NCI-H2107 treated with DMSO at 0.1 percent for 48 hours (cell line): Measurements from ENCODE around the gene TTLL1.
"Not testable (repeated sequence)": the region's sequence is repeated elsewhere in the genome, so short reads cannot be mapped to it uniquely, and the experiment has no call there.

Experiments
- DNase-seq: peaks from one replicate; lab custom pipeline; 2025; ENCODE audit not compliant: unreplicated experiment; lab: John Stamatoyannopoulos, UW

Gene TTLL1

GRCh38 chr22:43077121-43077877, 11.9 kb downstream of the TTLL1 start:
- DNase-seq, result no peak

DNA sequence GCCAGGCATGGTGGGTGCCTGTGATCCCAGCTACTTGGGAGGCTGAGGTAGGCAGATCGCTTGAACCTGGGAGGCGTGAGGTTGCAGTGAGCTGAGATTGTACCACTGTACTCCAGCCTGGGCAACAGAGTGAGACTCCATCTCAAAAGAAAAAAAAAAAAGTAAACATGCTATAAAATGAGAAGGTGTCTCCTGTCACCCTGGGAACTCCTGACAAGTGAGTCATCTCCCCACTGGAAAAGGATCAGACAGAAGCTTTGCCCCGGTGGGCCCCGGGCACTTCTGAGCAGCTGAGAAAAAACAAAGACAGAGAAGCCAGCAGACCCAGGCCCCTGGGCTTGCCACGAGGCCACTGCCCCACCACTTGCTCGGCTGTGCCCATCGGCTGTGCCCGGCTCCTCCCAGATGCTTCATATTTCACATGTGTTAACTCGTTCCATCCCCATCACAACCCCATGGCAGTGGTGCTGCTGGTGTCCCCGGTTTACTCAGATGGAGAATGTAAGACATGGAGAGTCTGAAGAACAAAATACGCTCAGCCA, 22.3 kb downstream of the TTLL1 start:
- no peak for DNase-seq

DNA sequence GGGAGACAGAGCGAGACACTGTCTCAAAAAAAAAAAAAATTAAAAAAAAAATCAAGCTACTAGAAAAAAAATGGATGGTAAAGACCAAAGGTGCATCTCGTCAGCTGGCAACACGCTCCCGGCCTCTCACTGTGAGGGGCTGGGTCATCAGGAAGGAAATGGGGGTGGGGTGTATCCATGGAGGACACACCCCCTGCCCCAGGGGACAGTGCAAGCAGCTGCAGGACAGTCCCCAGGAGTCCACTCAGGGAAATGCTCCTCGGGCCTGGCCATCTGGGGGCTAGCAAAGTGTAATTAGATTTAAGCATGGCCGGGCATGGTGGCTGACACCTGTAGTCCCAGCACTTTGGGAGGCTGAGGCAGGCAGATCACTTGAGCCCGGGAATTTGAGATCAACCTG, 23.1 kb downstream of the TTLL1 start:
- DNase-seq, result no peak

DNA sequence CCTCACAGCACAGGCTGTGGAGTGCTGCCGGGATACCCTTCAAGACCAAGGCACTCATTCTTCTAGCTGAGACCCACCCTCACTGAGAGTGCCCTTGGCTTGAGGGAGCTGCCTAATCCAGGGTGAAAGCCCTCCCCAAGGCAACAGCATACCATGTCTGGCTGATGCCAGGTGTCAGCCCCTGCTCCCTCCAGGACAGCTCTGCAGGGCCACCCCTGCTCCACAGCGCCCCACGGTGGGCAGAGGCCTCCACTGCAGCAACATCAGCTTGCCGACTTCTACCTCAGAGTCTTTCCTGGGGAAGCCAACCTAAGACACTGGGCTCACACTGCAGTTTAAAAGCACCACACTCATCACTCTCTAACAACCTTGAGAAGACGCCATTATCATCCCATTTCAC, 29.0 kb downstream of the TTLL1 start:
- no peak for DNase-seq

GRCh38 chr22:43057641-43058040, 31.6 kb downstream of the TTLL1 start:
- DNase-seq, result no peak

DNA sequence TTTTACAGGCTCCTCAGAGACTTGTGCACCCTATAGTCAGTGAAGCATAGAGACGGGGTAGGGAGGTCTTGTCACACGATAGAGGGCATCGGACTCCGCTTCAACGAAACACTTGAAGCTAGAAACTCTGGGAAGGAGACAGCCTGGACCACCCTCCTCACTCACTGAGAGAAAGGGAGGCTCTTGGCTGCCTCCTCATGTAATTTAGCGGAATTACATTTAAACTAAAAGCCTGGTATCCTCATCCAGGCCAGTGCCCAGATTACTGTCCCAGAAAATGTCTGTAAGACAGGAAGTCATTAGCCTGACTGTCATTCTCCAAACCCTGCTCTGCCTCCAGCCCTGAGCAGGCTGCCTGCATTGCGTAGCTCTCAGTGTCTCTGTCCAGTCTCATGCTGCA, 36.0 kb downstream of the TTLL1 start:
- DNase-seq, result no peak

DNA sequence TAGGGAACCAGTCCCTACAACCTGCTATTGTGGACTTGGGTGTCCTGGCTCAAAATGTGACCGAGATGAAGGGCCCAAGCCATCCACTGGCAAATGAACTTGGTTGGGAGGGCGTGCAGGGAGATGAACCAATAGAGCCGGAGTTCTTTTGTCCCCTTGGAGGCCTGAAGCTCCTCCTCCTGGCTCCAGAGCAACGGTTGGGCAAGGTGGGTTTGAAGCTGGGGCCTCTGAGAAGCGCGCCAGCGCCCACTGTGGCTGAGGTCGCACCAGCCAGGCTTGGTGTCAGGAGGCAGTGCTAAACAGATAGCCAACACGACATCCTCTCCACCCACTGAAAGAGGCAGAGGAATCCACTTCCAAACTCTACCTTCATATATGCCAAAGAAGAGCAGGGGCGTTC, 38.2 kb downstream of the TTLL1 start:
- no peak for DNase-seq

DNA sequence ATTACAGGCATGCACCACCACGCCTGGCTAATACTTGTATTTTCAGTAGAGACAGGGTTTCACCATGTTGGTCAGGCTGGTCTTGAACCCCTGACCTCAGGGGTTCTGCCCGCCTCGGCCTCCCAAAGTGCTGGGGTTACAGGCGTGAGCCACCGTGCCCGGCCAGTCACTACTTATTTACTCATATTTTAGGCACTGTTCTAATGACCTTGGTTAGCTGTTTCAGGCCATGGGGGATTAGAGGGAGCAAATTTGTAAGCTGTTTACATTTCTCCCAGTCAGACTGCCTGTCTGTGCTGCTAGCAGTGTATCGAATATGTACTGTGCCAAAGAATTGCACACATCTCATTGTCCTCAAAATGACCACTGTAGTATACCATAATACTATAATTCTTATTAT, 41.6 kb downstream of the TTLL1 start:
- DNase-seq, result no peak

DNA sequence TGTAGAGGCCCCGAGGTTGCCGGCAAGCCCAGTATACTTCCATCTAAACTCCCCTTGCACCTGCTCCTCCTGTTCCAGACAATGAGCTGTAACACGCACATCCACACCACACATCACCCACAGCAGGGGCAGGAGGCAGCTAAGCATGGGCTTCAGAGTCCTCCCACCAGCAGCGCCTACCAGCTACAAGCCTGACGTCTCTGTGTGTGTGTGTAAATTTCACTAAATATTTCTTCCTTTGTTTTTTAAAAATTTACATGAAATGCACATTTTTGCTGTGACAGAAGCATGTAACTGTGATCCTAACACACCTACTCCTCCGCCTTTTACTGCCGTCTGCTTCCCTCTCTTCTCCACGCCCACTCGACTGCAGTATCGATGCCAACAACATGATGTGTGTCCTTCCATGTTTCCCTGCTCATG, 44.9 kb downstream of the TTLL1 start:
- no peak for DNase-seq

DNA sequence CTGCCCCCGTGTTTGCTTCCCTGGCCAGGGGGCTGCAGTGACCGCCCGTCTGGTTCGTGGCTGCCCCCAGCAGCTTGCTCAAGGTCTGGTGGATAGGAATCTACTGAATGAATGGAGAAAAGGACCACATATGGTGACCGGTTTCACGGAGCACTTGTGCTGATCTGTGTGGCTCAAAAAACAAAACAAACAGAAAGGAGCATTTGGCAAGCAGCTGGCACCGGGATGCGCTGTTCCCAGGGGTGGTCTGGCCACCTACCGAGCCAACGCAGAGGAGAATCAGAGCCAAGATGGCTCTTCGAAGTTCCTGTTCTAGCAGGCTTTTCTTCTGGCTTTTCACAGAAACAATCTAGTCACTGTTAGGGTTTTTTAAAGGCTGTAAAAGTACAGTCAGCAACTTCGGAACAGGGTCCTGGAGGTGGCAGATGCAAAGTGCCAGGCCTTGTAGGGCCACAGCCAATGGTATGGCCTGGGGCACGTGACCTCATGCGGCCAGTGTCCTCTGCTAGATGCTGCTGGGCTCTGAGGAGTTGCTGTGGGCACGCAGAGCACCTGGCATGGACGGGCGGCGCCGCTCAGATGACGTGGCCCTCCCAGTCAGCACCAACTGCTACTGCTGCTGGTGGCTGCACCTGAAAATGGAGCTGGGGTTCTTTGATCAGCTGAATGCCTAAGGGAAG, 47.0 kb downstream of the TTLL1 start:
- DNase-seq, result peak; percentile 74

GRCh38 chr22:43039800-43040199, 49.4 kb downstream of the TTLL1 start:
- peak; percentile 60 for DNase-seq

DNA sequence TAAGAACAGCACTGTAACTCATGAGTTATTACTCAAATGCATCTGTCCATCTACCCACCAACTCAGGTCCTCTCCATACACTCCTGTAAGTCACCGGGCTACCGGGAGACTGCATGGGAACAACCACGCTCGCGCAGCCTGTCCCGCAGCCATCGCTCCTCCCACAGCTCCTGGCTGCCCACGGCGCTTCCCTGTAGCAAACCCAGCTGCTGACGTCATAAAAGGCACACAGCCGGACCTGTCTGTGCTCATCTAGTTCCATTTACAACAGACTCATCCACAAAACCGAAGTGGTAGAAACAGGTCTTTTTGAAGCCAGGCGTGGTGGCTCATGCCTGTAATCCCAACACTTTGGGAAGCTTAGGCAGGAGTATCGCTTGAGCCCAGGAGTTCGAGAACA, 50.9 kb downstream of the TTLL1 start:
- DNase-seq, result no peak

DNA sequence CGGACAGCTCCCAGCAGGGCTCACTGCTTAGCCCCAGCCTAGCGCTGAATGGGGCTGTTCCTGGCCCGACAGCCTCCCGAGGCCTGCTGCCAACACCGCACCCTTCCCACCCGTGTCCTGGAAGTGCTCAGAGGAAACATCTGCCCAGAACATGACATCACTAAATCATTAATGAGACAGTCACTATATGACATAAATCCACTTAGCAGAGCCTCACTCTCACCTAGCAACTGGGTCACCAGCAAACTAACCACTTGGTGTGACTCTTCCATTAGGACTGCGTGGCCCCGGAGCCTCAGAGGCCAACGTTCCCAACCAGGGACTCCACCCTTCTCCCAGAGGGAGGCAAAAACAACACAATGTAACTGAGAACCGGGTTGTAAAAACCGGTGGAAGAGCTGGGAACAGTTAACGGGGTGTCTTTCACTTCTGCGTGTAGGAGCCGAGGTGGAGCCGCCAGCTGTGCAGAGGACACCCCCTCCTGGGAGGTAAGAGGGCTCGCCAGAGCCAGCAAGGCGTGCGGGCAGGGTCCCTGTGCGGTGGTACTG, 52.8 kb downstream of the TTLL1 start:
- no peak for DNase-seq

- no peak for DNase-seq
These were observed 53.9 kb downstream of the TTLL1 start for GRCh38 chr22:43035250-43035649.

DNA sequence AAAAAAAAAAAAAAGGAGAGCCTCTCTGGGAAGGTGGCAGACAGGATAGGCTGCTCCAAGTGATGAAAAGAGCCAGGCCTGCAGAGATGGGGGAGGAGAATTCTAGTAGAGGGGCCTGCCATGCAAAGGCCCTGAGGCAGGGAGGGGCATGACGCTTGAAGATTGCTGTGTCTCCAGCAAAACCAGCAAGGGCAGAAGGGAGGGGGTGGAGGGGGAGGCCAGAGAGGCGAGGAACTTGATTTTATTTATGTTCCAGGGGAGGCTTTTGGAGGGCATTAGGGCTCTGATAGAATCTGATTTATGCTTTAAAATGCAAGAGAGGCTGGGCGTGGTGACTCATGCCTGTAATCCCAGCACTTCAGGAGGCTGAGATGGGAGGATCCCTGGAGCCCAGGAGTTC, 57.6 kb downstream of the TTLL1 start:
- DNase-seq, result no peak

- no peak for DNase-seq
These were observed 70.6 kb downstream of the TTLL1 start for GRCh38 chr22:43018615-43019014.

DNA sequence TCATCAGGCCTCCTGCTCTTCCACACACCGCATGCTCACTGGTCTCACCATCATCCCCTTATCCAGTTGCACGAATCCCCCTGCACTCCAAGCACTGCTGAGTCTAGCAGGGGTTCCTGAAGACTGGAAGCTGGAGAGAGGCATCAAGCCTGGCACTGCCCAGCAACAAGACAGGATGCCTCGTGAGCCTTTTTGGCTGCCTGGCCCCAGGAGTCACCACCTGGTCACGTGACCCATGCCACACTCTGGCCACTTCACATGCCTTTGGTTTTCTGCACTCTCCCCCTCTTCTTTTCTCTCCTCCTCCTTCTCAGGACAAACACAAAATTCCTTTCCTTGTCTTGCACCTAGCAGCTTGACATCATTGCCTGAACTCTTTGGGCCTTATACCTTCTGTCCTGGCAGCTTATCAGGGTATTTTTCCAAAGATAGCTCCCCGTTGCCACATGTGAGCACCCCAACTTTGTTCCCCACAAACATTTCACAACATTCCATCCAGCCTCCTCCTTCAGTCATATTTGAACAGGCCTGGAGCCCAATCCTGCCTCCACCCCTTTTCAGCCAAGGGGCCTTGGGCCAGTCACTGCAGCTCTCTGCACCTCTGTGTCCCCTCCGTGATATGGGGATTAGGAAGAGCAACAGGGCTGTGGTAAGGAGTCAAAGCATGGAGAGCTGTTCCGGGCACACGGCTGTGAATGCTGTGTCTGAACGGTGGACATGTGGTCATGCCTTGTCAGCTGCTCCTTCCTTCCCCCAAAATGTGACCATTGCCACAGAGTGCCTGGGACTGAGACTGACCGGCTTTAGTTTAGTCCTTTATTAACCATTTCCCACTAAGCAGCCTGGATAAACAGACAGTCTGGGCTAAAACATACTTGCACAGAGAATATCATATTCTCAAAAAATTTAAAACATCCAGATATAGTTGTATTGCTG, 71.4 kb downstream of the TTLL1 start:
- no peak for DNase-seq

DNA sequence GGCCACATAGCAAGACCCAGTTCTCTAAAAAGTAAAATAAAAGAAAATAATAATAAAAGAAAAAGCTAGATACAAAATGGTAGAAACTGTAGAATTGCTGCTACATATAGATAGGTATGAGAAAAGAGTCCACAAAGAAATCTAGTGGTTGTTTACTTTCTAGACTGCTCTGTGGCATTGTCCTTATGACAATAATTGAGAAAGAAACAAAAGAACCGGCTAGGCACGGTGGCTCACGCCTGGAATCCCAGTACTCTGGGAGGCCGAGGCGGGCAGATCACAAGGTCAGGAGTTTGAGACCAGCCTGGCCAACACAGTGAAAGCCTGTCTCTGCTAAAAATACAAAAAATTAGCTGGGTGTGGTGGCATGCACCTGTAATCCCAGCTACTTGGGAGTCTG, 73.0 kb downstream of the TTLL1 start:
- not testable (repeated sequence) for DNase-seq

GRCh38 chr22:43015677-43016042, 73.5 kb downstream of the TTLL1 start:
- DNase-seq, result no peak

DNA sequence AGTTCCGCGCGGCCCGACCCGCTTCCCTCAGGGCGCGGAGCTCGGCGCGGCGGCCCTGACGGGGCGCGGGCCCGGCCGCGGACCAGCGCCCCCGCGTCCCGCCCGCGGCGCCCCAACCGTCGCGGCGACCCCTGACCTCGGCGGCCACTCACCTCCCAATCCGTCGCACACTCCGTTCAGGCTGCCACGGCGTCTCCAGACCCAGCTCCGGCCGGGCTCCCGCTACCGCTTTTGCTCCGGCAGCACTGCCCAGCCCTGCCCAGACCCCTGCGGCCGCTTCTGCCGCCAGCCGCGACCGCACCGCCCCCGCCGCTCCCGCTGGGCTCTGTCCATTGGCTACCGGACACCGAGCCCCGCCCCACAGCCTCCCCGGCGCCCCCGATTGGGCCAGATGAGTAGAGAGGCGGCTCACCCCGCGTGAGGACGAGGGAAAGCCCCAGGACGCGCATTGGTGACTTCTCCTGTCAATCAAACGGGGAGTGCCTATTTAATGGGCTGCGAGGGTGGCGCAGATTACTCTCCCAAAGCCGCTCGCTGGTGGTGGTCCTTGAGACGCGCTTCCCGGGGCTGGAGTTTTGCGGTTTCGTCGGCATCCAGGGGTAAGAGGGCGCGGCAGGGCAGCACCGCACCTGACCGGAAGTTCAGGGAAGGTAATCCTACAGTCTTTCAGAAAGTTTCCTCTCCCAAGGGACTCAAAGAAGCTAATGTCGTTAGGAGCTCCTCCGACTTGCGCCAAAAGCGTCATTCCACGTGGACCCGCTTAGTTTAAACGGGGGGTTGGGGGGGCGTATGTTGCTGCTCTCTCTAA, 74.1 kb downstream of the TTLL1 start, which contains the start of gene PACSIN2:
TSS of gene PACSIN2 (minus strand) at position 281 of the 808 bp plus-strand sequence. CDS start 103,069 bp downstream, outside the sequence.
- peak; percentile 86 for DNase-seq
